SU-DHL-6 (cell line): ENCODE measurements around the gene ARFGEF3.

Source experiments
- H2AFZ ChIP-seq: fragments of 200-600 bp; sonication (generic); 2 replicates; pipeline ENCODE4 v1.6.1; 2014; ENCODE audit warnings: low read depth, mild to moderate bottlenecking, moderate library complexity, mixed read lengths, antibody characterized with exemption, low read length; ENCODE audit not compliant: severe bottlenecking
- H3F3A ChIP-seq: fragments of 200-600 bp; shearing (Covaris generic); 2 replicates; pipeline ENCODE4 v1.6.0; 2016; ENCODE audit warnings: antibody characterized with exemption, mild to moderate bottlenecking; ENCODE audit not compliant: insufficient read depth
- H3K27ac ChIP-seq: fragments of 200-600 bp; sonication (generic); 2 replicates; pipeline ENCODE4 v1.5.1; 2016; ENCODE audit warnings: low read depth, mild to moderate bottlenecking, low read length, moderate library complexity, mixed read lengths
- H3K27me3 ChIP-seq: fragments of 200-600 bp; sonication (generic), shearing (Covaris generic); 2 replicates; pipeline ENCODE4 v1.6.0; 2014; ENCODE audit warnings: mild to moderate bottlenecking, low read length
- H3K36me3 ChIP-seq: fragments of 200-600 bp; sonication (generic); 2 replicates; pipeline ENCODE4 v1.6.1; 2014; ENCODE audit warnings: mild to moderate bottlenecking, low read length, mixed read lengths
- H3K4me2 ChIP-seq: fragments of 300-600, 200-600 bp; shearing (Covaris generic), sonication (generic); 2 replicates; pipeline ENCODE4 v1.6.0; 2014; ENCODE audit warnings: low read length, low read depth, mild to moderate bottlenecking; ENCODE audit not compliant: poor library complexity, severe bottlenecking
- H3K4me3 ChIP-seq: fragments of 200-600 bp; sonication (generic); 2 replicates; pipeline ENCODE4 v1.5.1; 2014; ENCODE audit warnings: antibody characterized with exemption, low read length, mild to moderate bottlenecking, mixed read lengths; ENCODE audit not compliant: insufficient read depth, poor library complexity, severe bottlenecking
- H3K79me2 ChIP-seq: fragments of 200-600 bp; sonication (generic); 2 replicates; pipeline ENCODE4 v1.6.1; 2014; ENCODE audit warnings: mild to moderate bottlenecking, low read length, moderate library complexity; ENCODE audit not compliant: insufficient read depth
- H3K9ac ChIP-seq: fragments of 200-600 bp; sonication (generic); 2 replicates; pipeline ENCODE4 v1.7.0; 2014; ENCODE audit warnings: mild to moderate bottlenecking, low read length
- H3K9me2 ChIP-seq: fragments of 200-600 bp; sonication (generic); replicated peaks from 2 replicates; pipeline ENCODE4 v1.6.1; 2014; ENCODE audit warnings: low read length; ENCODE audit not compliant: insufficient read depth
- H3K9me3 ChIP-seq: fragments of 200-600 bp; sonication (generic); 2 replicates; pipeline ENCODE4 v1.6.1; 2014; ENCODE audit warnings: low read length, mixed read lengths; ENCODE audit not compliant: insufficient read depth
- H4K20me1 ChIP-seq: fragments of 200-600 bp; sonication (generic); 2 replicates; pipeline ENCODE4 v1.6.1; 2014; ENCODE audit warnings: low read depth, mild to moderate bottlenecking, antibody characterized with exemption, low read length, moderate library complexity, mixed read lengths
- EZH2phosphoT487 ChIP-seq: fragments of 200-600 bp; sonication (generic), shearing (Covaris generic); conservative IDR thresholded peaks from 2 replicates; pipeline ENCODE4 v1.6.1; 2018; ENCODE audit warnings: mild to moderate bottlenecking, antibody characterized with exemption, low read length, moderate library complexity, mixed read lengths
- TF ChIP-seq, protein P1 (sequence below): fragments of 200-600 bp; sonication (generic); IDR thresholded peaks from one replicate; pipeline ENCODE4 v1.5.1; 2017; ENCODE audit warnings: antibody characterized with exemption, mild to moderate bottlenecking, low read length, moderate library complexity; ENCODE audit not compliant: insufficient read depth, poor library complexity, severe bottlenecking

ARFGEF3 gene

GRCh38 chr6:138240476-138241245 is 78.9 kb downstream of the ARFGEF3 start:
- Histone ChIP-seq H3K4me3 (no peak overlapping the region), H3F3A (no peaks in the 10 kb centered on the region), H3K4me2 (no peak overlapping the region), H3K9me3 (no peaks in the 10 kb centered on the region), H3K9ac (no peak overlapping the region), H2AFZ (no peak overlapping the region), H3K79me2 (no peaks in the 10 kb centered on the region), H3K27me3 (no peaks in the 10 kb centered on the region), H4K20me1 (no peaks in the 10 kb centered on the region), H3K36me3 (no peaks in the 10 kb centered on the region), H3K9me2 (no peaks in the 10 kb centered on the region), H3K27ac (no peak overlapping the region)
- TF ChIP-seq EZH2phosphoT487, result no peak
- TF ChIP-seq, protein P1, sequence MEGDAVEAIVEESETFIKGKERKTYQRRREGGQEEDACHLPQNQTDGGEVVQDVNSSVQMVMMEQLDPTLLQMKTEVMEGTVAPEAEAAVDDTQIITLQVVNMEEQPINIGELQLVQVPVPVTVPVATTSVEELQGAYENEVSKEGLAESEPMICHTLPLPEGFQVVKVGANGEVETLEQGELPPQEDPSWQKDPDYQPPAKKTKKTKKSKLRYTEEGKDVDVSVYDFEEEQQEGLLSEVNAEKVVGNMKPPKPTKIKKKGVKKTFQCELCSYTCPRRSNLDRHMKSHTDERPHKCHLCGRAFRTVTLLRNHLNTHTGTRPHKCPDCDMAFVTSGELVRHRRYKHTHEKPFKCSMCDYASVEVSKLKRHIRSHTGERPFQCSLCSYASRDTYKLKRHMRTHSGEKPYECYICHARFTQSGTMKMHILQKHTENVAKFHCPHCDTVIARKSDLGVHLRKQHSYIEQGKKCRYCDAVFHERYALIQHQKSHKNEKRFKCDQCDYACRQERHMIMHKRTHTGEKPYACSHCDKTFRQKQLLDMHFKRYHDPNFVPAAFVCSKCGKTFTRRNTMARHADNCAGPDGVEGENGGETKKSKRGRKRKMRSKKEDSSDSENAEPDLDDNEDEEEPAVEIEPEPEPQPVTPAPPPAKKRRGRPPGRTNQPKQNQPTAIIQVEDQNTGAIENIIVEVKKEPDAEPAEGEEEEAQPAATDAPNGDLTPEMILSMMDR, result no peak

GRCh38 chr6:138241381-138241780 is 79.6 kb downstream of the ARFGEF3 start:
- Histone ChIP-seq H3K27me3 (no peaks in the 10 kb centered on the region), H3K9me3 (no peaks in the 10 kb centered on the region), H3K9me2 (no peaks in the 10 kb centered on the region), H2AFZ (no peak overlapping the region), H3K9ac (no peak overlapping the region), H3K79me2 (no peaks in the 10 kb centered on the region), H3K27ac (no peak overlapping the region), H3K4me2 (no peak overlapping the region), H3F3A (no peaks in the 10 kb centered on the region), H3K4me3 (no peak overlapping the region), H4K20me1 (no peaks in the 10 kb centered on the region), H3K36me3 (no peaks in the 10 kb centered on the region)
- TF ChIP-seq, protein P1, result no peak
- TF ChIP-seq EZH2phosphoT487, result no peak

- no peaks in the 10 kb centered on the region for H3K9me3 ChIP-seq
- H3K36me3 ChIP-seq, result no peaks in the 10 kb centered on the region
- H3K79me2 ChIP-seq, result no peaks in the 10 kb centered on the region
- no peak overlapping the region for H3K4me3 ChIP-seq
- no peaks in the 10 kb centered on the region for H4K20me1 ChIP-seq
- no peak overlapping the region for H2AFZ ChIP-seq
- no peaks in the 10 kb centered on the region for H3K9me2 ChIP-seq
- H3K27me3 ChIP-seq, result no peaks in the 10 kb centered on the region
- TF ChIP-seq EZH2phosphoT487, result no peak
- TF ChIP-seq, protein P1, result no peak
- no peaks in the 10 kb centered on the region for H3F3A ChIP-seq
- no peak overlapping the region for H3K9ac ChIP-seq
- H3K4me2 ChIP-seq, result no peak overlapping the region
- H3K27ac ChIP-seq, result no peak overlapping the region
These were observed 80.2 kb downstream of the ARFGEF3 start for GRCh38 chr6:138241934-138242333.
